ENCODE data around the gene SIX3. TPM values are rescaled to one million over a fixed set of nuclear protein-coding genes. Genes with fewer than 3 reads are reported as not detected.

SIX3 gene
- total RNA-seq, 1 experiment from 2014 or later, result 0.07 TPM

DNA sequence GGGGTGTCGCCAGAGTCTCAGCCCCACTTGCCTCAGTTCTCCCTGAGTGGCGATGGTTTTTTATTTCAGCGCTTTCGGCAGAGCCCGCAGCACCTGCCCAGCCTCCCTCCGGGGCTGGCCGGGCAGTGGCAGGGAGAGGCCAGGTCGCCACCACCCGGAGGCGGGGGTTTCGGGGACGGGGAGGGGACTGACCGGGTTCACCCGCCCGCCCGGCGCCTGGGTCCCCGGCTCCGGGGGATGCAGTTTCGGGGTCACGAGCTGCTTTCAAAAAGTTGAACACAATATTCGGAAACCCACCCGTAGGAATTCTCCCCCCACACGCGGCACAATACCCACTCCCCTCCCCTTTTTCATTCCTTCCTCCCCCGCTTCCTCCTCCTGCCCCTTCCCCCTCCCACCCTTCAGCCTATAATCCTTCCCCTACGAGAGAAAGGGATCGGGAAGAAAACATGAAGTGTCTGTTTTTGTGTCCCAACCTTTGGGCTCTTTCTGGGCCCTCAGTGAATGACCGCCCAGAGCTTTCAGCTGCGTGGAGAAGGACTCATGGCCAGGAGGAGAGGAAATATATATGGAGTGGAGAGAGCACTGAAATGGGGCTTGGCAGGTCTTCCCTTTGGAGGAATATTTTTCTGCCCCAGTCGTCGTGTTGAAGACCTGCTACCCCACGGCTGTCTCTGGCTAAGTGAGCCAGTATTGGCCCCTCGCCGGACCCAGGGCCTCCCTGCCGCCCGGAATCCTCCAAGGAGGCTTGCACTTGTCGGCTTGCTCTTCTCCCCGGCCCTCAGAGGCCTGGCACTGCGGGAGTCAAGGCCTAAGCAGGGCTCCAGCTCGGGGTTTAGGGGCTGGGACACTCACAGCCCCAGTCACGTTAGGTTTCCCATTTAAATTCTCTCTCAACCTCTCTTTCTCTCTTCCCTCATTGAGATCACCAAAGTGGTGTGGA, 2.1 kb upstream of the SIX3 start:
- Histone ChIP-seq H3K27me3 (ENCODE audit: low read length) (peaks cover 17% of the 10 kb centered on the region), H3K4me2 (ENCODE audit: low read length) (peak overlapping the region; percentile 91), H4K20me1 (ENCODE audit: low read length) (no peaks in the 10 kb centered on the region), H3K27ac (ENCODE audit: low read length) (no peak overlapping the region), H3K36me3 (ENCODE audit: low read depth, low read length) (no peaks in the 10 kb centered on the region), H2AFZ (ENCODE audit: low read length) (peak overlapping the region; percentile 84), H3K4me1 (ENCODE audit: insufficient read depth, low read length) (peaks cover 9% of the 10 kb centered on the region), H3K9ac (ENCODE audit: low read length) (no peak overlapping the region), H3K79me2 (ENCODE audit: low read length) (no peaks in the 10 kb centered on the region), H3K4me3 (ENCODE audit: low read length) (peak overlapping the region; percentile 76), H3K9me3 (ENCODE audit: low read length) (no peaks in the 10 kb centered on the region), H3F3A (ENCODE audit: low read length, unreplicated experiment) (no peaks in the 10 kb centered on the region), H3K9me2 (replicated peaks; ENCODE audit: low read length) (no peaks in the 10 kb centered on the region)
- no peak for DNase-seq
- no TSS peak for BruUV-seq (replicated peaks)
- TF ChIP-seq EZH2 (IDR thresholded peaks at IDR 0.05; ENCODE audit: low read length, unreplicated experiment) (no peak), EZH2phosphoT487 (IDR thresholded peaks at IDR 0.05; ENCODE audit: borderline replicate concordance, low read length) (no peak)
- TF ChIP-seq, protein P1, sequence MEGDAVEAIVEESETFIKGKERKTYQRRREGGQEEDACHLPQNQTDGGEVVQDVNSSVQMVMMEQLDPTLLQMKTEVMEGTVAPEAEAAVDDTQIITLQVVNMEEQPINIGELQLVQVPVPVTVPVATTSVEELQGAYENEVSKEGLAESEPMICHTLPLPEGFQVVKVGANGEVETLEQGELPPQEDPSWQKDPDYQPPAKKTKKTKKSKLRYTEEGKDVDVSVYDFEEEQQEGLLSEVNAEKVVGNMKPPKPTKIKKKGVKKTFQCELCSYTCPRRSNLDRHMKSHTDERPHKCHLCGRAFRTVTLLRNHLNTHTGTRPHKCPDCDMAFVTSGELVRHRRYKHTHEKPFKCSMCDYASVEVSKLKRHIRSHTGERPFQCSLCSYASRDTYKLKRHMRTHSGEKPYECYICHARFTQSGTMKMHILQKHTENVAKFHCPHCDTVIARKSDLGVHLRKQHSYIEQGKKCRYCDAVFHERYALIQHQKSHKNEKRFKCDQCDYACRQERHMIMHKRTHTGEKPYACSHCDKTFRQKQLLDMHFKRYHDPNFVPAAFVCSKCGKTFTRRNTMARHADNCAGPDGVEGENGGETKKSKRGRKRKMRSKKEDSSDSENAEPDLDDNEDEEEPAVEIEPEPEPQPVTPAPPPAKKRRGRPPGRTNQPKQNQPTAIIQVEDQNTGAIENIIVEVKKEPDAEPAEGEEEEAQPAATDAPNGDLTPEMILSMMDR (conservative IDR thresholded peaks at IDR 0.05; ENCODE audit: low read depth, low read length), result no peak
- peak; percentile 14 for ATAC-seq
- ChIA-PET POLR2A (ENCODE audit: unreplicated experiment) (no interaction called here), CTCF (no interaction called here)
- intact Hi-C loops (cut with micrococcal nuclease), result no loop called here

GRCh38 chr2:44940049-44940494, 1.4 kb upstream of the SIX3 start:
- peaks cover 12% of the 10 kb centered on the region for H3K27me3 ChIP-seq (ENCODE audit: low read length)

More at GRCh38 chr2:44940049-44940494, 1.4 kb upstream of the SIX3 start:
- Histone ChIP-seq H3K4me1 (ENCODE audit: insufficient read depth, low read length) (peaks cover 6% of the 10 kb centered on the region), H2AFZ (ENCODE audit: low read length) (no peak overlapping the region), H3F3A (ENCODE audit: low read length, unreplicated experiment) (no peaks in the 10 kb centered on the region), H3K9me2 (replicated peaks; ENCODE audit: low read length) (no peaks in the 10 kb centered on the region), H3K36me3 (ENCODE audit: low read depth, low read length) (no peaks in the 10 kb centered on the region), H4K20me1 (ENCODE audit: low read length) (no peaks in the 10 kb centered on the region), H3K4me3 (ENCODE audit: low read length) (no peak overlapping the region), H3K27ac (ENCODE audit: low read length) (no peak overlapping the region), H3K9ac (ENCODE audit: low read length) (no peak overlapping the region), H3K4me2 (ENCODE audit: low read length) (no peak overlapping the region), H3K79me2 (ENCODE audit: low read length) (no peaks in the 10 kb centered on the region), H3K9me3 (ENCODE audit: low read length) (no peaks in the 10 kb centered on the region)
- TF ChIP-seq EZH2phosphoT487 (IDR thresholded peaks at IDR 0.05; ENCODE audit: borderline replicate concordance, low read length) (no peak), EZH2 (IDR thresholded peaks at IDR 0.05; ENCODE audit: low read length, unreplicated experiment) (no peak)
- TF ChIP-seq, protein P1 (conservative IDR thresholded peaks at IDR 0.05; ENCODE audit: low read depth, low read length), result no peak
- DNase-seq (no peak), ATAC-seq (no peak)
- intact Hi-C loops (cut with micrococcal nuclease), result no loop called here
- ChIA-PET POLR2A (ENCODE audit: unreplicated experiment) (no interaction called here), CTCF (no interaction called here)
- no TSS peak for BruUV-seq (replicated peaks)
